ENCODE measurements around the gene SPCS1.
"Not testable (repeated sequence)": the region's sequence is repeated elsewhere in the genome, so short reads cannot be mapped to it uniquely, and the experiment has no call there.

Gene SPCS1

GRCh38 chr3:52705688-52706686, at the start of gene SPCS1, which contains the start of gene GLT8D1:
SPCS1 (plus strand) TSS chr3:52706106; CDS start chr3:52706247, 141 bp downstream.
GLT8D1 (minus strand) TSS chr3:52705791; CDS start chr3:52700460, 5,331 bp downstream.
- peak; percentile 67 for DNase-seq (ENCODE audit: low read depth, low spot score)

- no peak for DNase-seq (ENCODE audit: low read depth, low spot score)
Measured at GRCh38 chr3:52660046-52660445, 45.9 kb upstream of the SPCS1 start.

GRCh38 chr3:52663098-52663497, 42.8 kb upstream of the SPCS1 start:
- no peak for DNase-seq (ENCODE audit: low read depth, low spot score)

- DNase-seq (ENCODE audit: low read depth, low spot score) = no peak
Measured at GRCh38 chr3:52670621-52671521, 35.0 kb upstream of the SPCS1 start.

- DNase-seq (ENCODE audit: low read depth, low spot score) = no peak
Measured at GRCh38 chr3:52671676-52672075, 34.2 kb upstream of the SPCS1 start.

GRCh38 chr3:52676201-52676600, 29.7 kb upstream of the SPCS1 start:
- not testable (repeated sequence) for DNase-seq (ENCODE audit: low read depth, low spot score)

GRCh38 chr3:52678265-52679198, 27.4 kb upstream of the SPCS1 start:
- no peak for DNase-seq (ENCODE audit: low read depth, low spot score)

GRCh38 chr3:52679199-52679538, 26.7 kb upstream of the SPCS1 start:
- no peak for DNase-seq (ENCODE audit: low read depth, low spot score)

- DNase-seq (ENCODE audit: low read depth, low spot score) = no peak
Measured at GRCh38 chr3:52679811-52680210, 26.1 kb upstream of the SPCS1 start.

GRCh38 chr3:52681596-52681995, 24.3 kb upstream of the SPCS1 start:
- DNase-seq (ENCODE audit: low read depth, low spot score) = no peak

- DNase-seq (ENCODE audit: low read depth, low spot score) = no peak
Measured at GRCh38 chr3:52682016-52682415, 23.9 kb upstream of the SPCS1 start.

- no peak for DNase-seq (ENCODE audit: low read depth, low spot score)
Measured at GRCh38 chr3:52683611-52684010, 22.3 kb upstream of the SPCS1 start.

GRCh38 chr3:52684184-52684583, 21.7 kb upstream of the SPCS1 start:
- no peak for DNase-seq (ENCODE audit: low read depth, low spot score)

- DNase-seq (ENCODE audit: low read depth, low spot score) = peak; percentile 45
Measured at GRCh38 chr3:52685285-52685708, 20.6 kb upstream of the SPCS1 start.

GRCh38 chr3:52685709-52686691, 19.9 kb upstream of the SPCS1 start, which contains the start of the genes GNL3 and PBRM1:
GNL3 (plus strand) TSS chr3:52686032; CDS start chr3:52686093, 61 bp downstream.
PBRM1 (minus strand) TSS chr3:52685913.
- peak; percentile 85 for DNase-seq (ENCODE audit: low read depth, low spot score)

- no peak for DNase-seq (ENCODE audit: low read depth, low spot score)
Measured at GRCh38 chr3:52688266-52688665, 17.6 kb upstream of the SPCS1 start.

- DNase-seq (ENCODE audit: low read depth, low spot score) = no peak
Measured at GRCh38 chr3:52689151-52689550, 16.8 kb upstream of the SPCS1 start.

GRCh38 chr3:52690560-52690959, 15.3 kb upstream of the SPCS1 start:
- no peak for DNase-seq (ENCODE audit: low read depth, low spot score)

GRCh38 chr3:52693071-52693470, 12.8 kb upstream of the SPCS1 start:
- DNase-seq (ENCODE audit: low read depth, low spot score) = no peak
